Measurements from ENCODE around the gene NLGN1.

NLGN1 gene

GRCh38 chr3:173639098-173639497 is 241.6 kb downstream of the NLGN1 start:
- no peak for DNase-seq (ENCODE audit: low spot score)

- DNase-seq (ENCODE audit: low spot score): no peak
Measured at GRCh38 chr3:173641696-173642095, 244.2 kb downstream of the NLGN1 start.

- DNase-seq (ENCODE audit: low spot score): no peak
Measured at GRCh38 chr3:173644086-173645082, 246.8 kb downstream of the NLGN1 start.

- DNase-seq (ENCODE audit: low spot score): no peak
Measured at GRCh38 chr3:173650596-173650995, 253.1 kb downstream of the NLGN1 start.

- DNase-seq (ENCODE audit: low spot score): no peak
Measured at GRCh38 chr3:173652093-173652492, 254.5 kb downstream of the NLGN1 start.

- DNase-seq (ENCODE audit: low spot score): peak; percentile 35
Measured at GRCh38 chr3:173653781-173654180, 256.2 kb downstream of the NLGN1 start.

GRCh38 chr3:173659972-173660371 is 262.4 kb downstream of the NLGN1 start:
- no peak for DNase-seq (ENCODE audit: low spot score)

GRCh38 chr3:173660645-173661299 is 263.2 kb downstream of the NLGN1 start:
- DNase-seq (ENCODE audit: low spot score): no peak

- no peak for DNase-seq (ENCODE audit: low spot score)
Measured at GRCh38 chr3:173663696-173664111, 266.2 kb downstream of the NLGN1 start.

GRCh38 chr3:173676094-173676493 is 278.6 kb downstream of the NLGN1 start:
- DNase-seq (ENCODE audit: low spot score): no peak

GRCh38 chr3:173681188-173681678 is 283.7 kb downstream of the NLGN1 start:
- no peak for DNase-seq (ENCODE audit: low spot score)

- no peak for DNase-seq (ENCODE audit: low spot score)
Measured at GRCh38 chr3:173685456-173685855, 287.9 kb downstream of the NLGN1 start.

GRCh38 chr3:173688216-173688842 is 290.8 kb downstream of the NLGN1 start:
- no peak for DNase-seq (ENCODE audit: low spot score)

- no peak for DNase-seq (ENCODE audit: low spot score)
Measured at GRCh38 chr3:173690542-173691180, 293.1 kb downstream of the NLGN1 start.

- no peak for DNase-seq (ENCODE audit: low spot score)
Measured at GRCh38 chr3:173699353-173699752, 301.8 kb downstream of the NLGN1 start.

GRCh38 chr3:173700336-173700735 is 302.8 kb downstream of the NLGN1 start:
- no peak for DNase-seq (ENCODE audit: low spot score)

- DNase-seq (ENCODE audit: low spot score): no peak
Measured at GRCh38 chr3:173702561-173702960, 305.0 kb downstream of the NLGN1 start.

GRCh38 chr3:173703771-173704170 is 306.2 kb downstream of the NLGN1 start:
- DNase-seq (ENCODE audit: low spot score): no peak

GRCh38 chr3:173706630-173707029 is 309.1 kb downstream of the NLGN1 start:
- no peak for DNase-seq (ENCODE audit: low spot score)

- DNase-seq (ENCODE audit: low spot score): no peak
Measured at GRCh38 chr3:173708191-173708590, 310.6 kb downstream of the NLGN1 start.

GRCh38 chr3:173709026-173709425 is 311.5 kb downstream of the NLGN1 start:
- peak; percentile 1 for DNase-seq (ENCODE audit: low spot score)

GRCh38 chr3:173711619-173712018 is 314.1 kb downstream of the NLGN1 start:
- DNase-seq (ENCODE audit: low spot score): no peak

Data from RKO (cell line).